ENCODE measurements around the gene RPL36. TPM values are rescaled to one million over a fixed set of nuclear protein-coding genes. Genes with fewer than 3 reads are reported as not detected.
"Not testable (repeated sequence)": the region's sequence is repeated elsewhere in the genome, so short reads cannot be mapped to it uniquely, and the experiment has no call there.

The RPL36 gene
- total and polyA plus RNA-seq, 5 donors from 2014 or later, result 984 to 2,703 (median 1,992) TPM

DNA sequence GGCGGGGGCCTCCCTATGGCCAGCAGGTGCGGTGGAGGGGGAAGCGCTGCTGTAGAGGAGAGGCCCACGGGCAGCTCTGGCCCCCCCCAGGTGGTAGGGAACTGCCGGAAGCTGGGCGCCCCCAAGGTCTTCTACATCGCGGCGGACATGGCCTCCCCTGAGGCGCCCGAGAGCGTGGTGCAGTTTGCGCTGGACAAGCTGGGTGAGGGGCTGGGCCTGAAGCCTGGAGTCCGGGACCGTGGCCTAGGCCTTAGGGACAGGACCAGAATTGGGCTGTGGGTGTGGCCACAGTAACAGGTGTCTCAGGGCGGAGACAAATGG, 3.8 kb upstream of the RPL36 start:
- Histone ChIP-seq H3K27ac (ENCODE audit: insufficient read depth, low read length, poor library complexity, severe bottlenecking) (peak overlapping the region; percentile 81), H3K36me3 (ENCODE audit: control insufficient read depth, insufficient read depth, low read length) (no peaks in the 10 kb centered on the region), H3K4me1 (ENCODE audit: control insufficient read depth, insufficient read depth, low read length, poor library complexity, severe bottlenecking) (peaks cover 29% of the 10 kb centered on the region), H3K4me3 (ENCODE audit: low read depth, low read length) (no peak overlapping the region), H3K27me3 (ENCODE audit: control insufficient read depth, insufficient read depth, low read length) (no peaks in the 10 kb centered on the region), H3K9me3 (ENCODE audit: control insufficient read depth in 2 of 2, low read length in 2 of 2) (no peaks in the 10 kb centered on the region)
- Mint-ChIP-seq H3K9me3 (peaks cover 0 to 4% (median 0%) of the 10 kb centered on the region in 7 donors), H3K4me1 (peaks cover 0 to 53% (median 18%) of the 10 kb centered on the region in 4 donors), H3K4me3 (peak overlapping the region; percentile 81 to 90 (median 88)), H3K36me3 (no peaks in the 10 kb centered on the region), H3K27ac (peak overlapping the region; percentile 65 to 90 (median 85)), H3K27me3 (peaks cover 14% of the 10 kb centered on the region)
- no peak for DNase-seq
- no peak for ATAC-seq (ENCODE audit: low read depth in 2 of 2)

DNA sequence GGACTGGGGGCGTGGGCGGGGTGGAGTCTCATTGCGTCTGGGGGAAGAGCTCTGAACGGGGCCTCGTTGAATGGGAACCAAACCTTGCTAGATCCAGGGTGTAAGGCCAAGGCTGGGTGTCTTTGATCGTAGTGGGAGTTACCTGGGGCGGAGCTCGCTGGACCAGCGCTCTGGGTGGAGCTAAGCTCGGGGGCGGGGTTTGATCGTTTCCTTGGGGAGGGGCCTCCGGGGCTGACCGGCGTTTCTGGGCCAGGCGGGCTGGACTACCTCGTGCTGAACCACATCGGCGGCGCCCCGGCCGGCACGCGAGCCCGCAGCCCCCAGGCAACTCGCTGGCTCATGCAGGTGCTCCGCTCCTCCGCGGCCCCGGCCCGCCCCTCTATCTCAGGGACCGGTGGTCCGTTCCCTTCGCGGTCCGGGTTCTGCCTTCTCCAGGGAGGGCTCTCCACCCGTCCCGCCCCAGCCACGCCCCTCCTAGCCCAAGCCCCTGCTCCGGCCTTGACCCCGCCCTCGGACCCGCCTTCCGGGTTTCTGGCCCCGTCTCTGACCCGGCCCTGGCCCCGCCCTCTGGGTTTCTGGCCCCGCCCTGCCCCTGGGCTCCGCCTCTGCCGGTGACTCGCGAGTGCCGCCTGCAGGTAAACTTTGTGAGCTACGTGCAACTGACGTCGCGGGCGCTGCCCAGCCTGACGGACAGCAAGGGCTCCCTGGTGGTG, 3.3 kb upstream of the RPL36 start:
- Mint-ChIP-seq H3K27me3 (peaks cover 14% of the 10 kb centered on the region), H3K9me3 (peaks cover 0 to 2% (median 0%) of the 10 kb centered on the region in 7 donors), H3K4me3 (peak overlapping the region; percentile 81 to 90 (median 88)), H3K27ac (peak overlapping the region; percentile 65 to 90 (median 85)), H3K4me1 (peaks cover 0 to 52% (median 15%) of the 10 kb centered on the region in 4 donors), H3K36me3 (no peaks in the 10 kb centered on the region)
- ATAC-seq (ENCODE audit: low read depth in 2 of 2), result peak; percentile 57 to 62
- Histone ChIP-seq H3K9me3 (ENCODE audit: control insufficient read depth in 2 of 2, low read length in 2 of 2) (no peaks in the 10 kb centered on the region), H3K4me3 (ENCODE audit: low read depth, low read length) (no peak overlapping the region), H3K27me3 (ENCODE audit: control insufficient read depth, insufficient read depth, low read length) (no peaks in the 10 kb centered on the region), H3K4me1 (ENCODE audit: control insufficient read depth, insufficient read depth, low read length, poor library complexity, severe bottlenecking) (peaks cover 34% of the 10 kb centered on the region), H3K36me3 (ENCODE audit: control insufficient read depth, insufficient read depth, low read length) (peaks cover under 1% of the 10 kb centered on the region), H3K27ac (ENCODE audit: insufficient read depth, low read length, poor library complexity, severe bottlenecking) (peak overlapping the region; percentile 81)
- DNase-seq, result peak; percentile 83 to 92 (median 92)

DNA sequence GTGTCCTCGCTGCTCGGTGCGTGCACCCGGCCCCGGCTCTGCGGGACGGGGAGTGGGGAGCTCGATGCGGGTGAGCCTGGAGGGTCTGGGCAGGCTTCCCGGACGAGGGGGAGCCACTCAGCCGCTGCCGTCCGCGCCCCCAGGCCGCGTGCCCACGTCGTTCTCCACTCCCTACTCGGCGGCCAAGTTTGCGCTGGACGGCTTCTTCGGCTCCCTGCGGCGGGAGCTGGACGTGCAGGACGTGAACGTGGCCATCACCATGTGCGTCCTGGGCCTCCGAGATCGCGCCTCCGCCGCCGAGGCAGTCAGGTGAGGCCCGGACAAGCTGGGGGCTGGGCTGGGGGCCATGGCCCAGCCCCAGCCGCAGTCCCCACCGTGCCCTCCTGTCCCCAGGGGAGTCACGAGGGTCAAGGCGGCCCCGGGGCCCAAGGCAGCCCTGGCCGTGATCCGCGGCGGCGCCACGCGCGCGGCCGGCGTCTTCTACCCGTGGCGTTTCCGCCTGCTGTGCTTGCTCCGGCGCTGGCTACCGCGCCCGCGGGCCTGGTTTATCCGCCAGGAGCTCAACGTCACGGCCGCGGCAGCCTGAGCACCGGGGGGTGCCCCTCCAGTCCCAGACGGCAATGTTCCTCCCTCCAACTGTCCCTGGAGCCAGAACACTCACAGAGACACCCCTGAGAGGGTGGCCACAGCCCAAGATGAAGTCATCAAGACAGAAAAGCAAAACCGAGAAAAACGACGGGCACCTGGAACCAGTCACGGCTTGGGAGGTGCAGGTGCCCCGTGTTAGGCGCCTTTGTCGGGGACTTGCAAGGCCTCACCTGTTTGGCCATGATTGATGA, 2.5 kb upstream of the RPL36 start:
- Mint-ChIP-seq H3K36me3 (peaks cover 3% of the 10 kb centered on the region), H3K27me3 (peaks cover 14% of the 10 kb centered on the region), H3K27ac (peak overlapping the region in 1 of 3 donors; percentile 76), H3K4me3 (peak overlapping the region in 3 of 4 donors; percentile 86 to 90 (median 90)), H3K9me3 (peaks cover 0 to 2% (median 0%) of the 10 kb centered on the region in 7 donors), H3K4me1 (peaks cover 0 to 52% (median 15%) of the 10 kb centered on the region in 4 donors)
- no peak for DNase-seq
- Histone ChIP-seq H3K4me1 (ENCODE audit: control insufficient read depth, insufficient read depth, low read length, poor library complexity, severe bottlenecking) (peaks cover 36% of the 10 kb centered on the region), H3K36me3 (ENCODE audit: control insufficient read depth, insufficient read depth, low read length) (peaks cover 7% of the 10 kb centered on the region), H3K4me3 (ENCODE audit: low read depth, low read length) (no peak overlapping the region), H3K9me3 (ENCODE audit: control insufficient read depth in 2 of 2, low read length in 2 of 2) (no peaks in the 10 kb centered on the region), H3K27me3 (ENCODE audit: control insufficient read depth, insufficient read depth, low read length) (no peaks in the 10 kb centered on the region), H3K27ac (ENCODE audit: insufficient read depth, low read length, poor library complexity, severe bottlenecking) (peak overlapping the region; percentile 81)
- no peak for ATAC-seq (ENCODE audit: low read depth in 2 of 2)

DNA sequence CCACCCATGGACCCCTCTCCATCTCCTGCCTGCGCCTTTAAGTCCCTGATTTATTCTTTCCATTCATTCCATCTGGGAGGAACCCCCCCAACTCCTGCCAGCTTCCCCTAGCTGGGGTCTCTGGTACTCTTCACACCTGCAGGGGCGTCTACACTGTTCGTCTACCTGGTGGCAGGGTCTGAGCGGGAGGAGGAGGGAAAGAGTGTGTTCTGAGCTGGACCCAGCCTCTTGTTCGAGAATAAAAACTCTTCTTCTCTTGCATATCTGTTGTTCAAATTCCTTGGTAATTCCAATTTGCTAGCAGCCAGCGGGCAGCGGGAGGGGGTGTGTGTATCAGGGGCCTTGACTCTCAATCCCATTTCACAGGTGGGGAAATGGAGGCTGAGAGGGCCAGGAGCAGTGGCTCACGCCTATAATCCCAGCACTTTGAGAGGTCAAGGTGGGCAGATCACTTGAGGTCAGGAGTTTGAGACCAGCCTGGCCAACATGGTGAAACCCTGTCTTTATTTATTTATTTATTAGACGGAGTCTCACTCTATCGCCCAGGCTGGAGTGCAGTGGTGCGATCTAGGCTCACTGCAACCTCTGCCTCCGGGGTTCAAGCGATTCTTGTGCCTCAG, 1.7 kb upstream of the RPL36 start:
- not testable (repeated sequence) for H3K27ac Mint-ChIP-seq; H3K27ac ChIP-seq (ENCODE audit: insufficient read depth, low read length, poor library complexity, severe bottlenecking); H3K27me3 ChIP-seq (ENCODE audit: control insufficient read depth, insufficient read depth, low read length); H3K36me3 Mint-ChIP-seq; DNase-seq; H3K9me3 ChIP-seq (ENCODE audit: control insufficient read depth in 2 of 2, low read length in 2 of 2); H3K9me3 Mint-ChIP-seq; ATAC-seq (ENCODE audit: low read depth in 2 of 2); H3K4me3 ChIP-seq (ENCODE audit: low read depth, low read length)
- Mint-ChIP-seq H3K27me3 (peaks cover 10% of the 10 kb centered on the region), H3K4me1 (peaks cover 0 to 52% (median 16%) of the 10 kb centered on the region in 4 donors), H3K4me3 (peak overlapping the region; percentile 19 to 89 (median 62))
- peaks cover 36% of the 10 kb centered on the region for H3K4me1 ChIP-seq (ENCODE audit: control insufficient read depth, insufficient read depth, low read length, poor library complexity, severe bottlenecking)
- H3K36me3 ChIP-seq (ENCODE audit: control insufficient read depth, insufficient read depth, low read length), result peaks cover 14% of the 10 kb centered on the region

DNA sequence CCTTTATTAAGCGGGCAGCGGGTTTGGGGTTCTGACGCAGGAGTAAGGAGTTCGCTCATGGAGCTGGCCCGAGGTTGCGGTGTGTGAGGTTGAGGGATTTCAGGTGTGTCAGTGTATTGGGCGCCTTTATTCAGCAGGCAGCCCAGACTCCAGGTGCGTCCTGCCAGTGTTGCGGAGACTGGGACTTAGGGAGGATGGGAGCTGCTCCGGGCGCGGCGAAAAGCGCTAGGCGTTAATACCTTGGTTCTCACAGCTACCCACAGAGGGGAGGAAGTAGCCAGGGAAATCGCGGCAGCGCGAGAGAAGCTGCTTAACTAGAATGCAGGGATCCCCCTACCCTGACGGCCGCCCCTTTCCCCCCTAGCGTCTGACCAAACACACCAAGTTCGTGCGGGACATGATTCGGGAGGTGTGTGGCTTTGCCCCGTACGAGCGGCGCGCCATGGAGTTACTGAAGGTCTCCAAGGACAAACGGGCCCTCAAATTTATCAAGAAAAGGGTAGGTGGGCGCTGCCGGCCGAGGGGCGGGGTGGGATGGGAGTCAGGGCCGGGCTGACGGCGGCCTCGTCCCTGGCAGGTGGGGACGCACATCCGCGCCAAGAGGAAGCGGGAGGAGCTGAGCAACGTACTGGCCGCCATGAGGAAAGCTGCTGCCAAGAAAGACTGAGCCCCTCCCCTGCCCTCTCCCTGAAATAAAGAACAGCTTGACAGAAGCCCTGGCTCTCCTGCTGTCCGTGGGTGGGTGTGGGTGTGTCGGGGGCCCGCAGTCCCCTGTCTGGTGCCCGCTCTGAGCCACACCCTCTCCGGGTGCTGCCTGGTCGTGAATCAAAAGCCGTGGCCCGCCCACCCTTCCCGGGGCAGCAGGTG, 1.1 kb downstream of the RPL36 start:
- H3K4me1 ChIP-seq (ENCODE audit: control insufficient read depth, insufficient read depth, low read length, poor library complexity, severe bottlenecking), result peaks cover 34% of the 10 kb centered on the region
- Mint-ChIP-seq H3K4me1 (peaks cover 0 to 49% (median 16%) of the 10 kb centered on the region in 4 donors), H3K27ac (peak overlapping the region; percentile 95 to 98 (median 97)), H3K9me3 (peaks cover 0 to 2% (median 0%) of the 10 kb centered on the region in 7 donors), H3K27me3 (peaks cover 10% of the 10 kb centered on the region), H3K4me3 (peak overlapping the region; percentile 85 to 96 (median 94)), H3K36me3 (peaks cover 8% of the 10 kb centered on the region)
- peak overlapping the region; percentile 91 for H3K27ac ChIP-seq (ENCODE audit: insufficient read depth, low read length, poor library complexity, severe bottlenecking)
- no peaks in the 10 kb centered on the region for H3K9me3 ChIP-seq (ENCODE audit: control insufficient read depth in 2 of 2, low read length in 2 of 2)
- peak in 2 of 3 donors; percentile 43 to 51 for DNase-seq
- no peaks in the 10 kb centered on the region for H3K27me3 ChIP-seq (ENCODE audit: control insufficient read depth, insufficient read depth, low read length)
- peak overlapping the region; percentile 65 for H3K4me3 ChIP-seq (ENCODE audit: low read depth, low read length)
- H3K36me3 ChIP-seq (ENCODE audit: control insufficient read depth, insufficient read depth, low read length), result peaks cover 39% of the 10 kb centered on the region
- ATAC-seq (ENCODE audit: low read depth in 2 of 2), result no peak

DNA sequence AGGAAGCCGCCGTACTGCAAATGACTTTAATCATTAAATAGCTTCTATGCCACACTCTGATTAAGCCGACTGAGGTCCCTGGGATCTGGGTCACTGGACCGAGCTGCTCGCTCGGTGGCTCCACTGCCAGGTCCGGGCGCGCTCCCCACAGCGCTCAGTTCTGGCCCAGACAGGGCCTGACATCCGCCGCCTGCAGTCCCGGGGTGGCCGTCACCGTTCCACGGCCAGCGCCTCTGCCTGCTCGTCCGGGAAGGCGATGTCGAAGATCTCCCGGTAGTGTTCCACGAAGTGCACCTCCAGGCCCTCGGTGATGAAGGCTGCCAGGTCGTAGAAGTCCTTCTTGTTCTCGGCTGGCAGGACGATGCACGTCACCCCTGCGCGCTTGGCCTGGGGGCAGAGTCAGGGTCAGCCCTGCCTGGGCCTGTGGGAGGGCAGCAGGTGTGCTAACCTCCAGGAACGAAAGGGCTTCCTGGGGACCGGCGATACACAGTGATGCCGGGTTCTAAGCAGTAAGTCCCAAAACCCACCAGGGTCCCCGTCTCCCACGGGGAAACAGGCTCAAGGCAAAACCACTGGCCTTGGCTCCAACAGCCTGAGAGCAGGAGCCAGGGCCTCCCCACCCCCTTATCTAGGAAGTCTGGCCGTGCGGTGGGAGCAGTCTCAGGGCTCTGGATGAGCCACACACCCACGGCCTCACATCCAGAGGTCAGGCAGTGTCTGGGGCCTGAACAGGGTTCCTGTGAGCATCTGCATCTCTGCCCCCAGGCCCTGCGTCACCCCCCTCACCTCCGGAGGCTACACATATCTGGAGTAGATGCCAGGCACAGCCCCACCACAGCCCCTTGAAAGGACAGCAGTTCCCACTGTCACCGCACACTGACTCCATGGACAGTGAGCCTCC, 2.0 kb downstream of the RPL36 start:
- Mint-ChIP-seq H3K27me3 (peaks cover 10% of the 10 kb centered on the region), H3K4me1 (peaks cover 0 to 45% (median 16%) of the 10 kb centered on the region in 4 donors), H3K27ac (peak overlapping the region in 2 of 3 donors; percentile 84 to 86), H3K9me3 (peaks cover 0 to 2% (median 0%) of the 10 kb centered on the region in 7 donors), H3K36me3 (peaks cover 8% of the 10 kb centered on the region), H3K4me3 (peak overlapping the region; percentile 85 to 96 (median 94))
- peak overlapping the region; percentile 91 for H3K27ac ChIP-seq (ENCODE audit: insufficient read depth, low read length, poor library complexity, severe bottlenecking)
- H3K36me3 ChIP-seq (ENCODE audit: control insufficient read depth, insufficient read depth, low read length), result peaks cover 47% of the 10 kb centered on the region
- no peaks in the 10 kb centered on the region for H3K9me3 ChIP-seq (ENCODE audit: control insufficient read depth in 2 of 2, low read length in 2 of 2)
- H3K27me3 ChIP-seq (ENCODE audit: control insufficient read depth, insufficient read depth, low read length), result no peaks in the 10 kb centered on the region
- H3K4me1 ChIP-seq (ENCODE audit: control insufficient read depth, insufficient read depth, low read length, poor library complexity, severe bottlenecking), result peaks cover 26% of the 10 kb centered on the region
- no peak overlapping the region for H3K4me3 ChIP-seq (ENCODE audit: low read depth, low read length)
- DNase-seq, result no peak
- no peak for ATAC-seq (ENCODE audit: low read depth in 2 of 2)
